GM19025 (cell line): ENCODE results near the gene SPEN.

Experiments used
- ATAC-seq: cut with Tn5 transposase; IDR thresholded peaks from one replicate; pipeline ENCODE4 v1.9.1; 2021; ENCODE audit warnings: mild to moderate bottlenecking, low read depth, moderate library complexity; ENCODE audit not compliant: unreplicated experiment

Gene SPEN

GRCh38 chr1:15943328-15943991 lies 96.0 kb downstream of the SPEN start:
- no peak for ATAC-seq

- ATAC-seq = no peak
Observed at GRCh38 chr1:15943992-15944307, 96.4 kb downstream of the SPEN start.

GRCh38 chr1:15944308-15945010 lies 97.0 kb downstream of the SPEN start:
- ATAC-seq = no peak

GRCh38 chr1:15945011-15945831 lies 97.7 kb downstream of the SPEN start:
- ATAC-seq = no peak

GRCh38 chr1:15945832-15946448 lies 98.4 kb downstream of the SPEN start:
- ATAC-seq = no peak

- no peak for ATAC-seq
Observed at GRCh38 chr1:15946571-15947381, 99.3 kb downstream of the SPEN start.

- no peak for ATAC-seq
Observed at GRCh38 chr1:15947382-15948090, 100.0 kb downstream of the SPEN start.

- no peak for ATAC-seq
Observed at GRCh38 chr1:15948091-15948591, 100.6 kb downstream of the SPEN start.

- no peak for ATAC-seq
Observed at GRCh38 chr1:15948595-15949452, 101.3 kb downstream of the SPEN start.

GRCh38 chr1:15949453-15950245 lies 102.1 kb downstream of the SPEN start:
- peak; percentile 80 for ATAC-seq

GRCh38 chr1:15950302-15950701 lies 102.8 kb downstream of the SPEN start:
- no peak for ATAC-seq

GRCh38 chr1:15950763-15951295 lies 103.3 kb downstream of the SPEN start:
- no peak for ATAC-seq

GRCh38 chr1:15951341-15952153 lies 104.0 kb downstream of the SPEN start:
- no peak for ATAC-seq

GRCh38 chr1:15952317-15953258 lies 105.1 kb downstream of the SPEN start:
- no peak for ATAC-seq

- ATAC-seq = no peak
Observed at GRCh38 chr1:15953294-15953771, 105.8 kb downstream of the SPEN start.
